SU-DHL-6 (cell line): Measurements from ENCODE around the gene OLFML2B.

Source experiments
- H2AFZ ChIP-seq: fragments of 200-600 bp; sonication (generic); 2 replicates; pipeline ENCODE4 v1.6.1; 2014; ENCODE audit warnings: low read depth, mild to moderate bottlenecking, moderate library complexity, mixed read lengths, antibody characterized with exemption, low read length; ENCODE audit not compliant: severe bottlenecking
- H3F3A ChIP-seq: fragments of 200-600 bp; shearing (Covaris generic); 2 replicates; pipeline ENCODE4 v1.6.0; 2016; ENCODE audit warnings: antibody characterized with exemption, mild to moderate bottlenecking; ENCODE audit not compliant: insufficient read depth
- H3K27ac ChIP-seq: fragments of 200-600 bp; sonication (generic); 2 replicates; pipeline ENCODE4 v1.5.1; 2016; ENCODE audit warnings: low read depth, mild to moderate bottlenecking, low read length, moderate library complexity, mixed read lengths
- H3K27me3 ChIP-seq: fragments of 200-600 bp; sonication (generic), shearing (Covaris generic); 2 replicates; pipeline ENCODE4 v1.6.0; 2014; ENCODE audit warnings: mild to moderate bottlenecking, low read length
- H3K36me3 ChIP-seq: fragments of 200-600 bp; sonication (generic); 2 replicates; pipeline ENCODE4 v1.6.1; 2014; ENCODE audit warnings: mild to moderate bottlenecking, low read length, mixed read lengths
- H3K4me2 ChIP-seq: fragments of 300-600, 200-600 bp; shearing (Covaris generic), sonication (generic); 2 replicates; pipeline ENCODE4 v1.6.0; 2014; ENCODE audit warnings: low read length, low read depth, mild to moderate bottlenecking; ENCODE audit not compliant: poor library complexity, severe bottlenecking
- H3K4me3 ChIP-seq: fragments of 200-600 bp; sonication (generic); 2 replicates; pipeline ENCODE4 v1.5.1; 2014; ENCODE audit warnings: antibody characterized with exemption, low read length, mild to moderate bottlenecking, mixed read lengths; ENCODE audit not compliant: insufficient read depth, poor library complexity, severe bottlenecking
- H3K79me2 ChIP-seq: fragments of 200-600 bp; sonication (generic); 2 replicates; pipeline ENCODE4 v1.6.1; 2014; ENCODE audit warnings: mild to moderate bottlenecking, low read length, moderate library complexity; ENCODE audit not compliant: insufficient read depth
- H3K9ac ChIP-seq: fragments of 200-600 bp; sonication (generic); 2 replicates; pipeline ENCODE4 v1.7.0; 2014; ENCODE audit warnings: mild to moderate bottlenecking, low read length
- H3K9me2 ChIP-seq: fragments of 200-600 bp; sonication (generic); replicated peaks from 2 replicates; pipeline ENCODE4 v1.6.1; 2014; ENCODE audit warnings: low read length; ENCODE audit not compliant: insufficient read depth
- H3K9me3 ChIP-seq: fragments of 200-600 bp; sonication (generic); 2 replicates; pipeline ENCODE4 v1.6.1; 2014; ENCODE audit warnings: low read length, mixed read lengths; ENCODE audit not compliant: insufficient read depth
- H4K20me1 ChIP-seq: fragments of 200-600 bp; sonication (generic); 2 replicates; pipeline ENCODE4 v1.6.1; 2014; ENCODE audit warnings: low read depth, mild to moderate bottlenecking, antibody characterized with exemption, low read length, moderate library complexity, mixed read lengths
- EZH2phosphoT487 ChIP-seq: fragments of 200-600 bp; sonication (generic), shearing (Covaris generic); conservative IDR thresholded peaks from 2 replicates; pipeline ENCODE4 v1.6.1; 2018; ENCODE audit warnings: mild to moderate bottlenecking, antibody characterized with exemption, low read length, moderate library complexity, mixed read lengths
- TF ChIP-seq, protein P1 (sequence below): fragments of 200-600 bp; sonication (generic); IDR thresholded peaks from one replicate; pipeline ENCODE4 v1.5.1; 2017; ENCODE audit warnings: antibody characterized with exemption, mild to moderate bottlenecking, low read length, moderate library complexity; ENCODE audit not compliant: insufficient read depth, poor library complexity, severe bottlenecking

The OLFML2B gene

DNA sequence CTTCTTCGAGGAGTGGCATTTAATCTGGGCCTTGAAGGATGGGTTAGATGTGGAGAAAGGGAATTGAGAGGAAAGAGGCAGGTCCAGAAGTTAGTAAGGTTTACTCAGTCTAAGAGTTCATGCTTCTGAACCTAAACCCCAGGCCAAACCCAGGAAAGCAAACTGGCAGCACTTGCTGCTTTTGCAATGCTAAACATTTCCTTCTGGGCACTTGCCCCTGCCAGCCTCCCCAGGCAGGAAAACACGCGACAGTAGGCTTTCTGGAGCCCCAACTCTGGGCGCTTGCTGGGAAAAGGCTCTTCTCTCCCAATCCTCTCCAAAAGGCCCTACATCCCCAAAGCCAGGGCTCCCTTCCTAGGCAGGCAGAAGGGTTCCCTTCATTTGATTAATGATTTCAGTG, 2.5 kb downstream of the OLFML2B start:
- Histone ChIP-seq H3K36me3 (no peaks in the 10 kb centered on the region), H3K79me2 (no peaks in the 10 kb centered on the region), H4K20me1 (no peaks in the 10 kb centered on the region), H3K4me3 (no peak overlapping the region), H3F3A (no peaks in the 10 kb centered on the region), H3K9ac (no peak overlapping the region), H3K9me3 (no peaks in the 10 kb centered on the region), H3K27ac (no peak overlapping the region), H3K27me3 (no peaks in the 10 kb centered on the region), H2AFZ (no peak overlapping the region), H3K9me2 (no peaks in the 10 kb centered on the region), H3K4me2 (no peak overlapping the region)
- TF ChIP-seq EZH2phosphoT487 = no peak
- TF ChIP-seq, protein P1, sequence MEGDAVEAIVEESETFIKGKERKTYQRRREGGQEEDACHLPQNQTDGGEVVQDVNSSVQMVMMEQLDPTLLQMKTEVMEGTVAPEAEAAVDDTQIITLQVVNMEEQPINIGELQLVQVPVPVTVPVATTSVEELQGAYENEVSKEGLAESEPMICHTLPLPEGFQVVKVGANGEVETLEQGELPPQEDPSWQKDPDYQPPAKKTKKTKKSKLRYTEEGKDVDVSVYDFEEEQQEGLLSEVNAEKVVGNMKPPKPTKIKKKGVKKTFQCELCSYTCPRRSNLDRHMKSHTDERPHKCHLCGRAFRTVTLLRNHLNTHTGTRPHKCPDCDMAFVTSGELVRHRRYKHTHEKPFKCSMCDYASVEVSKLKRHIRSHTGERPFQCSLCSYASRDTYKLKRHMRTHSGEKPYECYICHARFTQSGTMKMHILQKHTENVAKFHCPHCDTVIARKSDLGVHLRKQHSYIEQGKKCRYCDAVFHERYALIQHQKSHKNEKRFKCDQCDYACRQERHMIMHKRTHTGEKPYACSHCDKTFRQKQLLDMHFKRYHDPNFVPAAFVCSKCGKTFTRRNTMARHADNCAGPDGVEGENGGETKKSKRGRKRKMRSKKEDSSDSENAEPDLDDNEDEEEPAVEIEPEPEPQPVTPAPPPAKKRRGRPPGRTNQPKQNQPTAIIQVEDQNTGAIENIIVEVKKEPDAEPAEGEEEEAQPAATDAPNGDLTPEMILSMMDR = no peak

DNA sequence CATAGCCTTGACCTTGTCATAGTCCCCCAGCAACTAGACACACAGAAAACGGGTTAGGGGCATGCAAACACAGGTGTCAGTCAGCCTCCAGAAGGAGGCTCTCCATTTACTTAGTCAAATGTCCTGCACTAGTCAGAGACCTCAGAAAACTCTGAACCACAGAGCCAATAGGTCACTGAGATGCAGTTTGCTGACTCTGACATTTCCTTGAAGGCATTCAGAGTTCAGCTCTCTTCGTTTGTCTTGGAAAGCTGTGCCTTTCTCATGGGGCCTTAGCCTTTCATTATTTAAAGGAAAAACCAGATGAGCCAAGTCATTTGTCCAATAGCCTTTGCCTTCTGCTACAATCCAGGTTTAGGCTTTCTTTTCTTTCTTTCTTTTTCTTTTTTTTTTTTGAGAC, 3.5 kb downstream of the OLFML2B start:
- no peak overlapping the region for H2AFZ ChIP-seq
- TF ChIP-seq, protein P1 = no peak
- TF ChIP-seq EZH2phosphoT487 = no peak
- no peaks in the 10 kb centered on the region for H4K20me1 ChIP-seq
- no peaks in the 10 kb centered on the region for H3K9me2 ChIP-seq
- no peak overlapping the region for H3K4me3 ChIP-seq
- no peak overlapping the region for H3K9ac ChIP-seq
- no peaks in the 10 kb centered on the region for H3K79me2 ChIP-seq
- no peaks in the 10 kb centered on the region for H3K36me3 ChIP-seq
- no peak overlapping the region for H3K4me2 ChIP-seq
- no peaks in the 10 kb centered on the region for H3F3A ChIP-seq
- no peaks in the 10 kb centered on the region for H3K9me3 ChIP-seq
- no peaks in the 10 kb centered on the region for H3K27me3 ChIP-seq
- H3K27ac ChIP-seq = no peak overlapping the region

DNA sequence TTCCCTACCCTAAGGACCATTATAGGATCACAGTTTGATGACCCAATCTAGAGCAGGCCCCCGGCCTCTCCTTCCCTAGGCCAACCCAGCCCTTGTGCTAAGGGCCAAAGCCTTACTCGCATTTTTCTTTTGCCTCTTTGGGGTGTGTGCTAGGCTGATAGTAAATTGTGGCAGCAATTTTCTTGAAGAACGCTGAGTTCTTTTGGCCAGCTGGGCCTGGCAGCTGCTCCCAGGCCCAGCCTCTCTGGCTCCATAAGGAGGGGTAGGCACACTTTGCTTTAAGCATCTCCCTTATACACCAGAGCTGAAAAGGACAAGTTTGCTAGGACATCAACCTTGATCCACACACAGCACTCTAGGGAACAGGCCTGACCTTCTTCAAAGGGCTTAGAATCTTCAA, 4.2 kb downstream of the OLFML2B start:
- H3K9me3 ChIP-seq = no peaks in the 10 kb centered on the region
- H3F3A ChIP-seq = no peaks in the 10 kb centered on the region
- no peaks in the 10 kb centered on the region for H3K36me3 ChIP-seq
- H3K9ac ChIP-seq = no peak overlapping the region
- H3K4me2 ChIP-seq = no peak overlapping the region
- H3K79me2 ChIP-seq = no peaks in the 10 kb centered on the region
- no peak overlapping the region for H3K4me3 ChIP-seq
- no peak overlapping the region for H2AFZ ChIP-seq
- H4K20me1 ChIP-seq = no peaks in the 10 kb centered on the region
- H3K9me2 ChIP-seq = no peaks in the 10 kb centered on the region
- H3K27me3 ChIP-seq = no peaks in the 10 kb centered on the region
- no peak overlapping the region for H3K27ac ChIP-seq
- TF ChIP-seq, protein P1 = no peak
- TF ChIP-seq EZH2phosphoT487 = no peak

DNA sequence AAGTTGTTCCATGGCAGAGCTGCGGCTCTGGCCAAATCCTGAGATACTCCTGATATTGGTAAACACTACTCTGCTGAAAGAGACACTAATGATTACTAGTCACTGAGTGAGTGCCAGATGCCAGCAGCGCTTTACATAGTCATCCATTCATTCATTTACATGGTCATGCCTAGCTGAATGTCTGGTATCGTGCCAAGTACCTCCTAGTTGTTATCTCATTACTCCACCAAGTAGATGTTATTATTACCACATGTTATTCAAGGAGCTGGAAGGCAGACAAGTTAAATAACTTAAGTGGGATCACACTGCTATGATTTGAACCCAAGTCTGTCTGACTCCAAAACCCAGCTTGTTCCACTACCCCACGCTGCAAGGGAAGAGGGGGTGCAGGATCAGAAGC, 4.7 kb downstream of the OLFML2B start:
- H3K4me2 ChIP-seq = no peak overlapping the region
- H3K27ac ChIP-seq = no peak overlapping the region
- no peaks in the 10 kb centered on the region for H3K36me3 ChIP-seq
- no peaks in the 10 kb centered on the region for H3K79me2 ChIP-seq
- H3K4me3 ChIP-seq = no peak overlapping the region
- no peaks in the 10 kb centered on the region for H3K27me3 ChIP-seq
- no peaks in the 10 kb centered on the region for H4K20me1 ChIP-seq
- no peak overlapping the region for H2AFZ ChIP-seq
- no peak overlapping the region for H3K9ac ChIP-seq
- TF ChIP-seq EZH2phosphoT487 = no peak
- TF ChIP-seq, protein P1 = no peak
- no peaks in the 10 kb centered on the region for H3K9me3 ChIP-seq
- no peaks in the 10 kb centered on the region for H3K9me2 ChIP-seq
- no peaks in the 10 kb centered on the region for H3F3A ChIP-seq
